ENCODE data around the gene PRKCH. TPM values are rescaled to one million over a fixed set of nuclear protein-coding genes. Genes with fewer than 3 reads are reported as not detected.

PRKCH gene
- total and polyA plus RNA-seq, 2 donors from 2014 or later: 8.3 to 47.0 TPM

- Histone ChIP-seq H3K4me3 (ENCODE audit: low read length in 3 of 3) (no peak overlapping the region), H3K27me3 (ENCODE audit: control insufficient read depth, insufficient read depth, low read length) (no peaks in the 10 kb centered on the region), H3K36me3 (ENCODE audit: control insufficient read depth in 2 of 3, insufficient read depth in 3 of 3, low read length in 3 of 3) (no peaks in the 10 kb centered on the region), H3K9ac (ENCODE audit: low read length in 3 of 3) (no peak overlapping the region), H3K27ac (ENCODE audit: low read depth in 2 of 2, low read length in 2 of 2) (no peak overlapping the region), H3K4me1 (ENCODE audit: control insufficient read depth in 2 of 3, insufficient read depth in 2 of 3, low read depth in 1 of 3, low read length in 3 of 3) (peaks cover 0 to 5% (median 0%) of the 10 kb centered on the region in 3 donors), H3K9me3 (ENCODE audit: control insufficient read depth in 2 of 3, insufficient read depth in 1 of 3, low read length in 3 of 3) (no peaks in the 10 kb centered on the region)
- intact Hi-C loops (cut with DNase I): no loop called here
- FAIRE-seq (no peak), DNase-seq (peak in 1 of 5 donors; percentile 11)
- TF ChIP-seq CTCF (IDR thresholded peaks at IDR 0.05; ENCODE audit: borderline replicate concordance, extremely low read depth, insufficient read depth): no peak
Observed at GRCh38 chr14:61385002-61385685, 63.8 kb downstream of the PRKCH start.

GRCh38 chr14:61386173-61386772, 64.9 kb downstream of the PRKCH start:
- FAIRE-seq (no peak), DNase-seq (no peak)
- H3K27ac ChIP-seq (ENCODE audit: low read depth in 2 of 2, low read length in 2 of 2): no peak overlapping the region
- no peaks in the 10 kb centered on the region for H3K36me3 ChIP-seq (ENCODE audit: control insufficient read depth in 2 of 3, insufficient read depth in 3 of 3, low read length in 3 of 3)
- intact Hi-C loops (cut with DNase I): no loop called here
- peaks cover 0 to 5% (median 0%) of the 10 kb centered on the region in 3 donors for H3K4me1 ChIP-seq (ENCODE audit: control insufficient read depth in 2 of 3, insufficient read depth in 2 of 3, low read depth in 1 of 3, low read length in 3 of 3)
- no peaks in the 10 kb centered on the region for H3K27me3 ChIP-seq (ENCODE audit: control insufficient read depth, insufficient read depth, low read length)
- no peak overlapping the region for H3K4me3 ChIP-seq (ENCODE audit: low read length in 3 of 3)
- H3K9me3 ChIP-seq (ENCODE audit: control insufficient read depth in 2 of 3, insufficient read depth in 1 of 3, low read length in 3 of 3): no peaks in the 10 kb centered on the region
- TF ChIP-seq CTCF (IDR thresholded peaks at IDR 0.05; ENCODE audit: borderline replicate concordance, extremely low read depth, insufficient read depth): no peak
- no peak overlapping the region for H3K9ac ChIP-seq (ENCODE audit: low read length in 3 of 3)

- H3K4me1 ChIP-seq (ENCODE audit: control insufficient read depth in 2 of 3, insufficient read depth in 2 of 3, low read depth in 1 of 3, low read length in 3 of 3): no peaks in the 10 kb centered on the region
- H3K27me3 ChIP-seq (ENCODE audit: control insufficient read depth, insufficient read depth, low read length): no peaks in the 10 kb centered on the region
- no peak overlapping the region for H3K4me3 ChIP-seq (ENCODE audit: low read length in 3 of 3)
- TF ChIP-seq CTCF (IDR thresholded peaks at IDR 0.05; ENCODE audit: borderline replicate concordance, extremely low read depth, insufficient read depth): no peak
- FAIRE-seq (no peak), DNase-seq (no peak)
- no peak overlapping the region for H3K27ac ChIP-seq (ENCODE audit: low read depth in 2 of 2, low read length in 2 of 2)
- intact Hi-C loops (cut with DNase I): no loop called here
- no peak overlapping the region for H3K9ac ChIP-seq (ENCODE audit: low read length in 3 of 3)
- no peaks in the 10 kb centered on the region for H3K36me3 ChIP-seq (ENCODE audit: control insufficient read depth in 2 of 3, insufficient read depth in 3 of 3, low read length in 3 of 3)
- no peaks in the 10 kb centered on the region for H3K9me3 ChIP-seq (ENCODE audit: control insufficient read depth in 2 of 3, insufficient read depth in 1 of 3, low read length in 3 of 3)
Observed at GRCh38 chr14:61387076-61387475, 65.7 kb downstream of the PRKCH start.

Data from kidney (tissue), 14 donors.